HEK293 (cell line): ENCODE data around the gene ZBTB18.

Source experiments
- CTCF ChIA-PET: fragments of 350-600 bp; formaldehyde crosslinking; extraction: SDS; loops from one replicate; lab custom pipeline; 2021; ENCODE audit warnings: antibody characterized with exemption; lab: Yijun Ruan, JAX
- POLR2A ChIA-PET: fragments of 300-600 bp; formaldehyde crosslinking; extraction: SDS; loops from one replicate; lab custom pipeline; 2020; ENCODE audit warnings: antibody characterized with exemption, inconsistent platforms; lab: Yijun Ruan, JAX
- H3K27ac ChIP-seq: fragments of 200-500 bp; sonication (Bioruptor generic); 2 replicates; pipeline ENCODE4 v1.5.1; 2014; ENCODE audit warnings: low read depth, low read length, control low read depth, inconsistent platforms; ENCODE audit errors: extremely low read depth
- H3K36me3 ChIP-seq, 2 experiments: fragments of 200-500 bp in 1 of 2; sonication (Bioruptor generic) in 1 of 2; 1 replicate in 1 of 2; 2 replicates in 1 of 2; pipeline ENCODE4 v1.5.1; 2014 to 2017; ENCODE audit warnings: inconsistent platforms in 2 of 2, low read length in 2 of 2; ENCODE audit not compliant: control insufficient read depth in 2 of 2, insufficient read depth in 1 of 2
- H3K4me1 ChIP-seq: fragments of 200-500 bp; sonication (Bioruptor generic); 2 replicates; pipeline ENCODE4 v1.5.1; 2014; ENCODE audit warnings: mild to moderate bottlenecking, low read length, inconsistent platforms; ENCODE audit not compliant: control insufficient read depth, insufficient read depth
- H3K4me3 ChIP-seq: 2 replicates; pipeline ENCODE4 v1.5.1; 2011; ENCODE audit warnings: low read depth, mild to moderate bottlenecking, control low read depth, low read length, moderate library complexity
- H3K9me3 ChIP-seq: fragments of 200-500 bp; sonication (Bioruptor generic); 2 replicates; pipeline ENCODE4 v1.5.1; 2014; ENCODE audit warnings: low read depth, low read length, inconsistent platforms; ENCODE audit not compliant: control insufficient read depth, insufficient read depth
- BCL11A ChIP-seq: fragments of 450-650 bp; formaldehyde crosslinking; IDR thresholded peaks from 2 replicates; pipeline ENCODE4 v1.5.1; 2016; ENCODE audit warnings: low read depth, missing biosample characterization, missing genetic modification characterization
- EGR2 ChIP-seq: fragments of 450-650 bp; formaldehyde crosslinking; IDR thresholded peaks from 2 replicates; pipeline ENCODE4 v1.5.1; 2016; ENCODE audit warnings: low read depth, missing biosample characterization, missing genetic modification characterization
- FEZF1 ChIP-seq: fragments of 450-650 bp; formaldehyde crosslinking; IDR thresholded peaks from 2 replicates; pipeline ENCODE4 v1.5.1; 2016; ENCODE audit warnings: missing biosample characterization, missing genetic modification characterization
- GLIS1 ChIP-seq: fragments of 450-650 bp; formaldehyde crosslinking; IDR thresholded peaks from 2 replicates; pipeline ENCODE4 v1.5.1; 2016; ENCODE audit warnings: missing biosample characterization, missing genetic modification characterization
- GLIS2 ChIP-seq: fragments of 450-650 bp; formaldehyde crosslinking; IDR thresholded peaks from 2 replicates; pipeline ENCODE4 v1.5.1; 2016; ENCODE audit warnings: missing biosample characterization, missing genetic modification characterization
- PRDM1 ChIP-seq: fragments of 450-650 bp; formaldehyde crosslinking; IDR thresholded peaks from 2 replicates; pipeline ENCODE4; 2016; ENCODE audit warnings: missing biosample characterization, missing genetic modification characterization
- ZFP41 ChIP-seq: fragments of 450-650 bp; formaldehyde crosslinking; IDR thresholded peaks from 2 replicates; pipeline ENCODE4 v1.5.1; 2016; ENCODE audit warnings: missing biosample characterization, missing genetic modification characterization, borderline replicate concordance
- ZIC2 ChIP-seq: fragments of 450-650 bp; formaldehyde crosslinking; IDR thresholded peaks from 2 replicates; pipeline ENCODE4 v1.5.1; 2016; ENCODE audit warnings: missing biosample characterization, missing genetic modification characterization
- ZNF223 ChIP-seq: fragments of 450-650 bp; formaldehyde crosslinking; IDR thresholded peaks from 2 replicates; pipeline ENCODE4 v1.5.1; 2016; ENCODE audit warnings: missing biosample characterization, missing genetic modification characterization
- ZNF404 ChIP-seq: fragments of 450-650 bp; formaldehyde crosslinking; IDR thresholded peaks from 2 replicates; pipeline ENCODE4 v1.5.1; 2017; ENCODE audit warnings: missing biosample characterization, missing genetic modification characterization
- ZNF423 ChIP-seq: fragments of 450-650 bp; formaldehyde crosslinking; IDR thresholded peaks from 2 replicates; pipeline ENCODE4 v1.5.1; 2016; ENCODE audit warnings: missing biosample characterization, missing genetic modification characterization
- ZNF549 ChIP-seq: fragments of 450-650 bp; IDR thresholded peaks from 2 replicates; pipeline ENCODE4 v1.5.1; 2018; ENCODE audit warnings: missing biosample characterization, missing genetic modification characterization, mild to moderate bottlenecking, inconsistent platforms, moderate library complexity
- ZNF701 ChIP-seq: fragments of 450-650 bp; formaldehyde crosslinking; IDR thresholded peaks from 2 replicates; pipeline ENCODE4 v1.5.1; 2016; ENCODE audit warnings: missing biosample characterization, missing genetic modification characterization
- ZNF768 ChIP-seq: fragments of 450-650 bp; formaldehyde crosslinking; IDR thresholded peaks from 2 replicates; pipeline ENCODE4 v1.5.1; 2018; ENCODE audit warnings: missing biosample characterization, mild to moderate bottlenecking, missing genetic modification characterization
- TF ChIP-seq, protein P1 (sequence below): fragments of 450-650 bp; formaldehyde crosslinking; IDR thresholded peaks from 2 replicates; pipeline ENCODE4 v1.5.1; 2016; ENCODE audit warnings: missing biosample characterization, missing genetic modification characterization
- TF ChIP-seq, protein P2 (sequence below): fragments of 450-650 bp; formaldehyde crosslinking; IDR thresholded peaks from 2 replicates; pipeline ENCODE4 v1.5.1; 2016; ENCODE audit warnings: missing biosample characterization, missing genetic modification characterization

ZBTB18 gene

DNA sequence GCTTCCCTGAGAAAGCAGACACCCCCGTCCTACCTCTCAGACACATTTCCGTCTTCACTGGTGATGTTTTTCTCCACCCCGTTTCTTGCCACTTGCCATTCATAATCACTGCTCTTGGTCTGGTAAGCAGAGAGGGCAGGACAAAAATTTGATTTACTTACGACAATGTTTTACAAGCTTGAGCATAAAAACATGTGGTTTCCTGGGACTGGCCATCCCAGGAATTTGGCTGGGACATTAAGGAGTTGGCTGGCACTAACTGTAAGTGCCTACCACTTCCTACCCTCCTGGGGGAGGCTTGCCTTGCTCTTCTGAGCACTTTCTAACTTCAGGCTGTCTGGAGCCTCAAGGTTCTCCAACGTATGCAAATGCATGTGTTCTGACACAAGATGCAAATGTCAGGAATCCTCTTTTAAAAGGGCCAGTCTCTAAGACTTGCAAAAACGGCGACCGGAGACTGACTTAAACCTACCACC lies 24.2 kb downstream of the ZBTB18 start:
- Histone ChIP-seq H3K9me3 (no peaks in the 10 kb centered on the region), H3K27ac (no peak overlapping the region), H3K4me1 (peaks cover 5% of the 10 kb centered on the region), H3K36me3 (no peaks in the 10 kb centered on the region), H3K4me3 (no peak overlapping the region)
- no peak for TF ChIP-seq ZNF404 (tag by site-specific recombination)
- no peak for TF ChIP-seq GLIS1
- 0 out of 2 replicates have a peak, but pooled peaks have one; percentile 12 for TF ChIP-seq FEZF1 (tag by site-specific recombination)
- TF ChIP-seq PRDM1 = no peak
- TF ChIP-seq ZNF701 = no peak
- TF ChIP-seq ZIC2 (tag by site-specific recombination) = no peak
- TF ChIP-seq ZFP41 (tag by site-specific recombination) = no peak
- TF ChIP-seq, protein P1, sequence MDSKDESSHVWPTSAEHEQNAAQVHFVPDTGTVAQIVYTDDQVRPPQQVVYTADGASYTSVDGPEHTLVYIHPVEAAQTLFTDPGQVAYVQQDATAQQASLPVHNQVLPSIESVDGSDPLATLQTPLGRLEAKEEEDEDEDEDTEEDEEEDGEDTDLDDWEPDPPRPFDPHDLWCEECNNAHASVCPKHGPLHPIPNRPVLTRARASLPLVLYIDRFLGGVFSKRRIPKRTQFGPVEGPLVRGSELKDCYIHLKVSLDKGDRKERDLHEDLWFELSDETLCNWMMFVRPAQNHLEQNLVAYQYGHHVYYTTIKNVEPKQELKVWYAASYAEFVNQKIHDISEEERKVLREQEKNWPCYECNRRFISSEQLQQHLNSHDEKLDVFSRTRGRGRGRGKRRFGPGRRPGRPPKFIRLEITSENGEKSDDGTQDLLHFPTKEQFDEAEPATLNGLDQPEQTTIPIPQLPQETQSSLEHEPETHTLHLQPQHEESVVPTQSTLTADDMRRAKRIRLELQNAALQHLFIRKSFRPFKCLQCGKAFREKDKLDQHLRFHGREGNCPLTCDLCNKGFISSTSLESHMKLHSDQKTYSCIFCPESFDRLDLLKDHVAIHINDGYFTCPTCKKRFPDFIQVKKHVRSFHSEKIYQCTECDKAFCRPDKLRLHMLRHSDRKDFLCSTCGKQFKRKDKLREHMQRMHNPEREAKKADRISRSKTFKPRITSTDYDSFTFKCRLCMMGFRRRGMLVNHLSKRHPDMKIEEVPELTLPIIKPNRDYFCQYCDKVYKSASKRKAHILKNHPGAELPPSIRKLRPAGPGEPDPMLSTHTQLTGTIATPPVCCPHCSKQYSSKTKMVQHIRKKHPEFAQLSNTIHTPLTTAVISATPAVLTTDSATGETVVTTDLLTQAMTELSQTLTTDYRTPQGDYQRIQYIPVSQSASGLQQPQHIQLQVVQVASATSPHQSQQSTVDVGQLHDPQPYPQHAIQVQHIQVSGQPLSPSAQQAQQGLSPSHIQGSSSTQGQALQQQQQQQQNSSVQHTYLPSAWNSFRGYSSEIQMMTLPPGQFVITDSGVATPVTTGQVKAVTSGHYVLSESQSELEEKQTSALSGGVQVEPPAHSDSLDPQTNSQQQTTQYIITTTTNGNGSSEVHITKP = peak; percentile 54
- POLR2A ChIA-PET = interaction anchor here (0.8 to 1.1 kb wide), 3 partner anchors 14 to 156 kb away, joined by 3 to 4 read pairs (median 4); no protein-coding TSS in a partner anchor
- CTCF ChIA-PET = no interaction called here

DNA sequence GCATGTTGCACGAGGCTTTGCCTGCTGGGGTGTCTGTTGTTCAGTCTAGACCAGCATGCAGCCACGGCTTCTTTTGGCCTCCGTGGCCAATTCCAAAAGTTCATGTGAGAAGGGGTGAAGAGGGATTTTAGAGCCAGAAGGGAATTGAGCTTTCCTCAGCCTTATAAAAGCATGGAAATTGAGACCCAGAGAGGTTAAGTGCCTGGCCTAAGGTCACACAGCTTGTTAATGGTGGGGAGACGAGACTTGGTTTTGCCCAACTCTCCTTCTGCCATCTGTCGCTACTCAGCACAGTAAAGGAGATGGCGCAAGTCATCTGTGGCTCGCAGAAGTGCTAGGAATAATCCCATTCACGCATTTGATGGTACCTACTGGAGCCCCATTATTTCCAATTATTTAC lies 25.7 kb downstream of the ZBTB18 start:
- no peaks in the 10 kb centered on the region for H3K9me3 ChIP-seq
- no peaks in the 10 kb centered on the region for H3K36me3 ChIP-seq
- TF ChIP-seq, protein P2, sequence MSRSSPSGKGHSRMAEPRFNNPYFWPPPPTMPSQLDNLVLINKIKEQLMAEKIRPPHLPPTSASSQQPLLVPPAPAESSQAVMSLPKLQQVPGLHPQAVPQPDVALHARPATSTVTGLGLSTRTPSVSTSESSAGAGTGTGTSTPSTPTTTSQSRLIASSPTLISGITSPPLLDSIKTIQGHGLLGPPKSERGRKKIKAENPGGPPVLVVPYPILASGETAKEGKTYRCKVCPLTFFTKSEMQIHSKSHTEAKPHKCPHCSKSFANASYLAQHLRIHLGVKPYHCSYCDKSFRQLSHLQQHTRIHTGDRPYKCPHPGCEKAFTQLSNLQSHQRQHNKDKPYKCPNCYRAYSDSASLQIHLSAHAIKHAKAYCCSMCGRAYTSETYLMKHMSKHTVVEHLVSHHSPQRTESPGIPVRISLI = no peak
- TF ChIP-seq ZNF768 (tag by site-specific recombination) (peak; percentile 75), ZNF549 (tag by site-specific recombination) (no peak), GLIS2 (tag by site-specific recombination) (no peak), ZNF423 (tag by site-specific recombination) (no peak)
- H3K4me1 ChIP-seq = peaks cover 5% of the 10 kb centered on the region
- POLR2A ChIA-PET = interaction anchor here (1.2 kb wide), 1 partner anchor 12 kb away, joined by 3 read pairs; no protein-coding TSS in a partner anchor
- no peak overlapping the region for H3K4me3 ChIP-seq
- H3K27ac ChIP-seq = no peak overlapping the region
- CTCF ChIA-PET = no interaction called here

DNA sequence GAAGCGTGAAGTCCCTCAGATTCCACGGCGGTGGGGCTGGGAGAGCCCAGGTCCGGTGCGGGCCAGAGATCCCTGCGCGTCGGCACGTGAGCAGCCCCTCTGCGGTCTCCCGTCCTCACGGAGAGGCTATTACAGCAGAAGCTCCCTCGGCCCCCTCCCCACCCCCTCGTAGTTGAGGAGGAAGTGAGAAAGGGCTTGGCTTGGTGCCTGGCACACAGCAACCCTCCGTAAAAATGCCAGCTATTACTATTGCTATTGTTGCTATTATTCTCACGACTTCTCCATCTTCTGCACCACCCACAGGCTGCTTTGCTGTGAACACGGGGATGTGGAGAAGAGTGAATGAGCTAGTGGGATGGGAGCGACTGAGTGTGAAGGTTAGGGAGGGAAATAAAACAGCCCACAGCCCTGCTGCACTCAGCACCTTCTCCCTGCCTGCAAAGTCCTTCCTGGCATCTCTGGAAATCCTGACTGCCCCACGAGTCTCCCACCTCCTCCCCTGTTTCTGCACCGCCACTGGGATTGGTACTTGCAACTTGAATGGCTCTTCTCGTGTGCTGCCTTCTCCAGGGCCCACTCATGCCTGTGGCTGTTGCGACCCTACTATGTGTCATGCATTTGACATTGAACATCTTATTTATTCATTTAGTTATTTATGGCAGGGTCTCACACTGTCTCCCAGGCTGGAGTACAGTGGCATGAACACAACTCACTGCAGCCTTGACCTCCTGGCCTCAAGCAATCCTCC lies 26.6 kb downstream of the ZBTB18 start:
- CTCF ChIA-PET = interaction anchor here (0.5 to 1.3 kb wide), 2 partner anchors 26 to 147 kb away, joined by 3 to 4 read pairs; partner anchors contain the start of gene ZBTB18
- Histone ChIP-seq H3K4me3 (no peak overlapping the region), H3K9me3 (no peaks in the 10 kb centered on the region), H3K27ac (no peak overlapping the region), H3K4me1 (peaks cover 5% of the 10 kb centered on the region), H3K36me3 (no peaks in the 10 kb centered on the region)
- TF ChIP-seq BCL11A (tag by site-specific recombination) (no peak), ZNF223 (tag by site-specific recombination) (no peak), EGR2 (tag by site-specific recombination) (peak; percentile 56; the same call in 1 of the 2 replicates)
- POLR2A ChIA-PET = no interaction called here
